GM12891 (cell line): Measurements from ENCODE around the gene ANK2.

Source experiments
- DNase-seq: peaks from one replicate; pipeline ENCODE4 v3.0.0; 2011; ENCODE audit warnings: low spot score; ENCODE audit not compliant: insufficient read length
- FAIRE-seq: peaks from 2 replicates; lab custom pipeline; 2011; peaks lifted over from hg19 to GRCh38; lab: Jason Lieb, UNC
- PAX5 ChIP-seq: IDR thresholded peaks from 2 replicates; pipeline ENCODE4 v1.6.1; 2011; ENCODE audit warnings: low read length, moderate library complexity, mild to moderate bottlenecking; ENCODE audit not compliant: insufficient read depth, severe bottlenecking
- POLR2A ChIP-seq: IDR thresholded peaks from 2 replicates; pipeline ENCODE4 v1.6.1; 2011; ENCODE audit warnings: low read depth, low read length, control low read depth
- POLR2AphosphoS5 ChIP-seq: IDR thresholded peaks from 2 replicates; pipeline ENCODE4 v1.6.1; 2011; ENCODE audit warnings: low read depth, low read length, control low read depth
- POU2F2 ChIP-seq: IDR thresholded peaks from 2 replicates; pipeline ENCODE4 v1.6.1; 2011; ENCODE audit warnings: low read depth, mild to moderate bottlenecking, control low read depth, low read length, moderate library complexity
- SPI1 ChIP-seq: IDR thresholded peaks from 2 replicates; pipeline ENCODE4 v1.6.1; 2011; ENCODE audit warnings: low read depth, low read length, control low read depth
- TAF1 ChIP-seq: IDR thresholded peaks from 2 replicates; pipeline ENCODE4 v1.6.1; 2011; ENCODE audit warnings: low read depth, low read length, control low read depth

ANK2 gene

GRCh38 chr4:113398441-113399143 is 349.1 kb downstream of the ANK2 start:
- FAIRE-seq, result peak; percentile 79
- DNase-seq, result no peak
- TF ChIP-seq SPI1 (no peak), TAF1 (no peak), PAX5 (no peak), POLR2AphosphoS5 (no peak), POU2F2 (no peak), POLR2A (no peak)

- FAIRE-seq, result no peak
- DNase-seq, result no peak
- TF ChIP-seq POLR2A (no peak), POU2F2 (no peak), POLR2AphosphoS5 (no peak), SPI1 (no peak), TAF1 (no peak), PAX5 (no peak)
Observed at GRCh38 chr4:113404167-113404571, 354.7 kb downstream of the ANK2 start.

GRCh38 chr4:113404841-113405240 is 355.4 kb downstream of the ANK2 start:
- no peak for FAIRE-seq
- DNase-seq, result no peak
- TF ChIP-seq POU2F2 (no peak), PAX5 (no peak), SPI1 (no peak), POLR2A (no peak), TAF1 (no peak), POLR2AphosphoS5 (no peak)

- no peak for FAIRE-seq
- no peak for DNase-seq
- TF ChIP-seq POU2F2, result no peak
- no peak for TF ChIP-seq PAX5
- no peak for TF ChIP-seq POLR2AphosphoS5
- TF ChIP-seq SPI1, result no peak
- TF ChIP-seq TAF1, result no peak
- no peak for TF ChIP-seq POLR2A
Observed at GRCh38 chr4:113405874-113406722, 356.6 kb downstream of the ANK2 start.

GRCh38 chr4:113406723-113407016 is 357.2 kb downstream of the ANK2 start:
- TF ChIP-seq POLR2A, result no peak
- no peak for TF ChIP-seq PAX5
- TF ChIP-seq SPI1, result no peak
- no peak for TF ChIP-seq POLR2AphosphoS5
- no peak for TF ChIP-seq TAF1

GRCh38 chr4:113407409-113407808 is 358.0 kb downstream of the ANK2 start:
- no peak for TF ChIP-seq POU2F2
- TF ChIP-seq SPI1, result no peak
- no peak for DNase-seq
- no peak for FAIRE-seq

More at GRCh38 chr4:113406723-113407016, 357.2 kb downstream of the ANK2 start:
- FAIRE-seq (no peak), DNase-seq (no peak)

- no peak for FAIRE-seq
- no peak for DNase-seq
- no peak for TF ChIP-seq POU2F2
- no peak for TF ChIP-seq TAF1
- TF ChIP-seq POLR2AphosphoS5, result no peak
Observed at GRCh38 chr4:113409181-113409580, 359.7 kb downstream of the ANK2 start.

- no peak for DNase-seq
- FAIRE-seq, result no peak
- TF ChIP-seq POU2F2 (no peak), POLR2A (no peak), TAF1 (no peak), PAX5 (no peak), POLR2AphosphoS5 (no peak), SPI1 (no peak)
Observed at GRCh38 chr4:113410686-113411085, 361.2 kb downstream of the ANK2 start.

GRCh38 chr4:113411496-113411938 is 362.1 kb downstream of the ANK2 start:
- FAIRE-seq (no peak), DNase-seq (no peak)
- no peak for TF ChIP-seq SPI1
- TF ChIP-seq TAF1, result no peak
- TF ChIP-seq POLR2A, result no peak
- no peak for TF ChIP-seq PAX5
- TF ChIP-seq POLR2AphosphoS5, result no peak
- TF ChIP-seq POU2F2, result no peak

- DNase-seq (no peak), FAIRE-seq (no peak)
- TF ChIP-seq POLR2A (no peak), SPI1 (no peak), POLR2AphosphoS5 (no peak), PAX5 (no peak), POU2F2 (no peak), TAF1 (no peak)
Observed at GRCh38 chr4:113419631-113420030, 370.2 kb downstream of the ANK2 start.
